ENCODE results near the gene SMARCB1.
"Not testable (repeated sequence)": the region's sequence is repeated elsewhere in the genome, so short reads cannot be mapped to it uniquely, and the experiment has no call there.

The SMARCB1 gene

DNA sequence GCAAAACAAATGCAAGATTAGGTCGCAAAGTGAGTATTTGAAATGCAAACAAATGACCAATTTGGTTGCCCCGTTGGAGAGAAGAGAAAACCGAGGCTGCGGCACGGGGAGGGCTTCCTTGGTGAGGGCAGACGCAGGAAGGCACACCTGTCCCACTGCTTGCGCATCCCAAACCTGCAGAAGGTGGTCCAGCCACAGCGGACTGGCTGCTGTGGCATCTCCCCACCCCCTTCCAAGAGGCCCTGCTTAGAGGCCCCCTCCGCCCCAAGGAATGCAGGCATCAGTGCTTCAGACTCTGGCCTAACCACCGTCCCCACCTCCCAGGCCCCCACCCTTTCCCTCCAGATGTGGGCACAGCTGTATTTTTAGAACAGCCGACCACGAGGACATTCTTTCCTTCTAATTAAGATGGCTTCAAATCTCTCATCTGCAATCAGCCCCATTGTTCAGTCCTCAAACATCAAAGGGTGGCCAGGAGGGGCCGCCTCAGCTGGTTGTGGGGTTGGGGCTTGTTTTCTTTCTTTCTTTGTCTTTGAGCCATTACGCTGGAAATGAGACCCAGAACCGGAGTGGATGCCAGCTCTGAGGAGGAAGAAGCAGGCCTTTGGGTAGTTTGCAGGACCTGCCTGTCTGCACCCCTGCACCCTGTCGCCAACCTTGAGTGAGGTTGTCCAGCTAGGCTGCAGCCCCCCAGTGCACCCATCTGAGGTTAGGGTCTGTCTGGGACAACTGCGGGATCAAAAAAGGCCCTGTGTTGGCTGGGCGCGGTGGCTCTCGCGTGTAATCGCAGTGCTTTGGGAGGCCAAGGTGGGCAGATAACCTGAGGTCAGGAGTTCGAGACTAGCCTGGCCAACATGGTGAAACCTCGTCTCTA, 61.5 kb downstream of the SMARCB1 start:
- DNase-seq = no peak

DNA sequence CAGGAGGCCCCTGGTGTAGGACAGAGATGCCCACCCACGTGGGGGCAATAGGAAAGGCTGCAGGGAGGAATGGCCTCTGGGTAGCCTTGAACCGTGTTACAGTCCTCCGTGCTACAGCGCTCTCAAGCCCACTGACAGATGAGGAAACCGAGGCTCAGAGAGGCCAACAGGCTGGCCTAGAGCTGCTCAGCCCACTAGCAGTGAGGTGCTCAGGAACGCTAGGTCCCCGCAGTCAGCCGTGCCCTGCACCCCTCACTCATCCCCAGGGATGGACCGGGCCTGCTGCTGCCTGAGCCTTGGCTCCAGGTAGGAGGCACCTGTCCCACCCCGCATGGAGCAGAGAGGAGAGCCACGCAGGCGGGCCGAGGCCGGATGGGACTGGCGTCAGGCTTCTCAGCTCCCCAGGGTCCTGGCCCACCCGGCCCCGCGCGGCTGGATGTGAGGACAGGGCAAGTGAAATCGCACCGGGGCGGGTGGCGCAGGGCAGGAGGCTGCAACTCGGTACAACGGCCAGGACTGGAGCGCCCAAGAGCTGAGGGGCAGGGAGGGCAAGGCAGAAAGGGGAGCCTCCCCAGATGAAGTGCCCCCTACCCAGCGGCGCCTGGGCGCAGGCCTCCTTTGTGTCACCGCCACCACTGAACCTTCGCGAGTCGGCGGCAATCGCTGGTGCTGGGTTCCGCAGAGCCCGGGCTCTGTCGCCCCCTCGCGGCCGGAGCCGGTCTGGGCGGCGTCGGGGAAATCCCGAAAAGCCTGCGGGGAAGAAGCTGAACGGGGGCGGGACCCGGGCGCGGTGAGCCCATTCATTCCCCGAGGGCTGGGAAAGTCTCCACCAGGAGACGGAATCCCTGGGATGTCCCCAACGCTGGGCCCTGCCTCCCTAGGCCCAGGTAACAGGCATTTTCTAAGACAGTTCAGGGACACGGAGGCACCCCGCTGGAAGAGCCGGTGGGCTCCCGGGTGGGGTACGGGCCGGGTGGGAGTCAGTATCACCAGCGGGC, 62.5 kb downstream of the SMARCB1 start:
- DNase-seq = peak; percentile 74

DNA sequence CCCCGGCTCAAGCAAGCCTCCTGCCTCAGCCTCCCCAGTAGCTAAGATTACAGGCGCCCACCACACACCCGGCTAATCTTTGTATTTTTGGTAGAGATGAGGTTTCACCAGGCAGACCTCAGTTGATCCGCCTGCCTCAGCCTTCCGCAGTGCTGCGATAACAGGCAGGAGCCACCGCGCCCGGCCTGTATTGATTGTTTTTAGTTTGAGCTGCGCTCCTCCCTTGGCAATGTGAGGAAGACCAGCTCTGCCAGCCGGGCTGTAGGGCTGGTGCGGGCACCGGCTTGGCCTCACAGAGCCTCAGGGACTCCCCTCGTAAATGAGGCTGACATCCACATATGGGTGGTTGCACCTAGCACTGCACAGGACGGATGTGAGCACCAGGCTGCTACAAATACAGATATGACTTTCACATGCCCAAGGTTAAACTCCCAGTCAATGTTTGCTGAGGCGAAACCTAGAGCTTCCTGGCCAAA, 63.4 kb downstream of the SMARCB1 start:
- no peak for DNase-seq

DNA sequence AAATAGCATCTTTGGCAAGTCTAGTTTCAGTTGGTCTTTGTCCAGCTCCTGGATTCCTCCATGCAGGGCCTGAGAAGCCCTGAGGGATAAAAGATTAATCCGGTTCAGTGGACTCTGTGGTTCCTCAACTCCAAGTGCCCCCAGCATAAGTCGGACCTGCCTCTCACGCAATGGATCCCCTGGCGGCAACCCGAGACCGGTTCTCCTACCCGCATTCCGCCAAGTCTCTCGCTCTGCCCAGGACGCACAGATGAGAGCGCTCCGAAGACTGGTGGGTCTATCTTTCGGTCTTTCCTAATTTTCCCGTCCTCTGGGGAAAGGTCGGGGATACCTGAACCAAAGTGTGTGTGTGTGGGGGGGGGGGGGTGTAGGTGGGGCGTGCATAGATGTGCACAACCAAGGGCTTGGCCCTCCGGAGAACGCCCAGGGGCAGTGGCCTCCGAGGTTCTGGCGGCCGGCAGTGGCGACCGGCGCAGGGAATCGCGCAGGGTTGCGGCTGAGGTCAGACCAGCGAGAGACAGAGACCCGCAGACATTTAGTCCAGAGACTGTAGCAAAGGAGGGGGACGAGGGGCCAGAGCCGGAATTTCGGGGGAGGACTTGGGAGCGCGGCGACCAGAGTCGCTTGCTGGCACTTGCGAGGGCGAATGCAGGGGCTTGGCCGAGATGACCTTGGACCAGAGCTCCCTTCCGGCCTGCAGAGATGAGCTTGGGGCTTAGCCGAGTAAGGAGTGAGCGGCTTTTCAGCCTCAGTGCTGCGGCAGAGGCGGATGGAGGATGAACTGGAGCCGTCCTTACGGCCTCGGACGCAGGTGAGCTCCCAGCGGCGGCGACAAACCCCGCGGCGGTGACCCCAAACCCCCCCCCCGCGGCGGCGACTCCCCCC, 70.2 kb downstream of the SMARCB1 start:
- DNase-seq = no peak

DNA sequence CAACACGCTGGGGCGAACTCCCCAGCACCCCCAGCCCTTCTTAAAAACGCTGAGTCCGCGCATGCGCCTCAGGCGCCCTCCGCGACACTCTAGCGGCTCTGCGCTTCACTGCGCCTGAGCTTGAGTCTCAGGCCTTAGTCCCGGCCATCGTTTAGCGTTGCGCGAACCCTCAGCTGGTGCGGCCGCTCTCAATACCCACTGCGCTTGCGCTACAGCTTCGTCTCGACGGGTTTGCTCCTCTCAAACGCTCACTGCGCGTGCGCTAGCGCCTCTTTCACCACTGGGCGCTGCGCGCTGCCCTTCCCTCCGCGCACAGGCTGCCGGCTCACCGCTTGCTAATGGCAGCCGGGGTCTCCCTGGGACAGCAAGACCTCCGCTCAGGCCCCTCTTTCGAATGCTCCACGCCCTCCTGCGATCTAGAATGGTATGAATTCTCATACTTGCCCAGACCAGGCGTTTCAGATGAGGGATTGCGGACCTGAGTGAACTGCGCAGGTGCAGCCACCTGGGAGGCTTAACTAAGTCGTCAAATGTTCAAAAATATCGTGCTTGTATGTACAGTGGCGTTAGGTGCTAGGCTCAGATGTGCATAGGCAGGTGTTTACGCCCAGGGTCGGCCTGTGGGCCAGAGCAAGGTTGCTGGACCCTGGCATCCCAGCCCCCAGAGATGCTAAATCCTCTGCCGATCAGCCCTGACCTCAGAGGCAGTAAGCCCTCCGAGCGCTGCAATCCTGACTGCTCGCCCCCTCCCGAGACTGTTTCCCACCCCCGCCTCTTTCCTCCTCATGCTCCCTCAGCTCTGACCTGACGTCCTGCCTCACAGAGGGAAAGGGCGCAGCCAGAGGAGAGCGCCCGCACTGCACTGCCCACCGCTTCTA, 71.1 kb downstream of the SMARCB1 start, which contains the start of gene SLC2A11:
Gene SLC2A11, plus strand, starts transcription at position 270 of the 878 bp plus-strand sequence. Its CDS starts 125 bp downstream, at position 395.
- peak; percentile 88 for DNase-seq

DNA sequence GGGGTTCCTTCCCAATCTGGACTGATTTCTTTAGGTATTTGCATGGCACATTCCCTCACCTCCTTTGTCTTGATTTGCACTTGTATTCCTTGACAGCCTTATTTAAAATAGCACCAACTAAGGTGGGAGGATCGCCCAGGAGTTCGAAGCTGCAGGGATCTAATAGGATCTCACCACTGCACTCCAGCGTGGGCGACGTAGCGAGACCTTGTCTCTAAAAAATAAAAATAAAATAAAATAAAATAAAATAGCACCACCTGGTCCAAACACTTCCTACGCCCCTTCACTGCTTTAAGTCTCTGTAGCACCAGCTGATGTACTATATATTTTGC, 71.7 kb downstream of the SMARCB1 start:
- no peak for DNase-seq

DNA sequence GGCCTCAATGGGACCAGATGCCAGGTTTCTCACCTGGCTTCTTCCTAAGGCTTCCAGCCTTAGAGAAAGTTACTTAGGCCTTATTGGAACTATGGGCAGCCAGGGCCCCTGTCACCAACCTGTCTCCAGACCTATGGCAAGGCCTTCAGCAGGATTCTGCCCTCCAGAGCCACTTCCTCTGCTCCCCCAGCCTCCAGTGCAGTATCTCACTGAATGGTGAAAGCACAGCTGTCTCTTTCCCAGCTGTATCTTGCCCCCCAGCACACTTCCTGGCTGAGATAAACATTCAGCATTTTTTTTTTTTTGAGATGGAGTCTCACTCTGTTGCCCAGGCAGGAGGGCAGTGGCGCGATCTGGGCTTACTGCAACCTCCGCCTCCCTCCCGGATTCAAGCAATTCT, 72.4 kb downstream of the SMARCB1 start:
- no peak for DNase-seq

DNA sequence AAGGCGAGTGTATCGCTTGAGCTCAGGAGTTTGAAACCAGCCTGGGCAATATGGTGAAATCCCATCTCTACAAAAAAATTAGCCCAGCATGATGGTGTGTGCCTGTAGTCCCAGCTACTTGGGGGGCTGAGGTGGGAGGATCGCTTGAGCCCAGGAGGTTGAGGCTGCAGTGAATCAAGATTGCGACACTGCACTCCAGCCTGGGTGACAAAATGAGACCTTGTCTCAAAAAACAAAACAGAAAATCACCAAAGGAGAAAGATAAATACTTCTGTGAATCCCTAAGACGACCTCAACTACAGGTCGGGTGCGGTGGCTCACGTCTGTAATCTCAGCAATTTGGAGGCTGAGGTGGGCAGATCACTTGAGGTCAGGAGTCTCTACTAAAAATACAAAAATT, 73.4 kb downstream of the SMARCB1 start:
- not testable (repeated sequence) for DNase-seq

DNA sequence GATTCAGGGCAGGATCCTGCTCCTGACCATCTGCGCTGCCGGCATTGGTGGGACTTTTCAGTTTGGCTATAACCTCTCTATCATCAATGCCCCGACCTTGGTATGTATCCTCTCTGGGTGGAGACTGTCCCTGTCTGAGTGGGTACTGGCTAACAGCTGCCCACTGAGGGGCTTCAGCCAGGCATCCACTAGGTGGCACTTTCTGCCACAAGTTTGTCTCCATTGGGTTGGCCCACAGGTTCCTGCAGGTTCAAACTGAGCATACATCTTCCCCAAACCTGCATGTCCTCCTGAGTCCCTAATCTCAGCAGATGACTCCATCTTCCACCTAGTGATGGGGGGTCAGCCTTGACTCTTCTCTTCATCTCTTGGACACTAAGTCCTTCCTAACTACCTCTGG, 75.3 kb downstream of the SMARCB1 start:
- no peak for DNase-seq

DNA sequence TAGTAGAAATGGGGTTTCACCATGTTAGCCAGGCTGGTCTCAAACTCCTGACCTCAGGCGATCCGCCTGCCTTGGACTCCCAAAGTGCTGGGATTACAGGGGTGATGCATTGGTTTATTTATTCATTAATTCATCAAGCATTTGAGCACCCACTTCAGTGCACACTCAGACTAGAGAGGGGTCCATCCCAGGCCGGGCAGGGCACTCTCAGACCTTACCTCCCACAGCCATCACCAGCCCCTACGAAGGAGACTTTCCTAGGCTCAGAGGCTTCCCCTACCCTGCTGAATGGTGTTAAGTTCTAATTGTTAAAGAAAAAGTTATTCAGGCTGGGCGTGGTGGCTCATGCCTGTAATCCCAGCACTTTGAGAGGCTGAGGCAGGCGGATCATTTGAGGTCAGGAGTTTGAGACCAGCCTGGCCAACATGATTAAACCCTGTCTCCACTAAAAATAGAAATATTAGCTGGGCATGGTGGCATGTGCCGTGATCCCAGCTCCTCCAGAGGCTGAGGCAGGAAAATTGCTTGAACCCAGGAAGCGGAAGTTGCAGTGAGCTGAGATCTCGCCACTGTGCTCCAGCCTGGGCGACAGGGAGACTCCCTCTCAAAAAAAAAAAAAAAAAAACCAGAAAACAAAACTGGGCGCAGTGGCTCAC, 77.9 kb downstream of the SMARCB1 start:
- not testable (repeated sequence) for DNase-seq

DNA sequence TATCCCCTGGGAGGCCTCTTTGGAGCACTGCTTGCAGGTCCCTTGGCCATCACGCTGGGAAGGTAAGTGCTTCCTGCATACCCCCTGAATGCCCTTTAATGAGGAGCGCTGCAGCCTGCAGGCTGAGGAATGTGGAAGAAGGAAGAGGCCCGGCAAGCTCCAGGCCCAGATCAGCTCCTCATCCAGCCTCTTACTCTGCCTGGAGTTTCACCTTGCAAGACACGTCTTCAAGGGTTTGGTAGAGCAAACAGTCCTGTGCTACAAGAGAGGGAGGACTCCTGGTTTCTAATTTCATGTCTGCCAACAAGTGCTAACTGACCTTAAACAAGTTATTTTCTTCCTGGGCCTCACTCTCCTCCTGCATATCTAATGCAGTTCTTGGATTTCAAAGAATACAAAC, 81.8 kb downstream of the SMARCB1 start:
- DNase-seq = no peak

DNA sequence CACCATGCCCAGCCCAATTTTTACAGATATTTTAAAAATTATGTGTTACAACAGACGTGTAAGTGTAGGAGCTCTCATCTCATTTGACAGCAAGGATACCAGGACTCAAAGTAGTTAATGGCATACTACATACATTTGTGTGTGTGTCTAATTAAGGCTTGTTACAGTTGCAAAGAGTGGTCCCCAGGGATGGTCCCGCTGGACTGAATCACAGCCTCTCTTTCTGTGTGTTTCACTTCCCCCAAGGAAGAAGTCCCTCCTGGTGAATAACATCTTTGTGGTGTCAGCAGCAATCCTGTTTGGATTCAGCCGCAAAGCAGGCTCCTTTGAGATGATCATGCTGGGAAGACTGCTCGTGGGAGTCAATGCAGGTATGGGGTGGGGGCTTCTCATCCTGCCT, 88.1 kb downstream of the SMARCB1 start:
- no peak for DNase-seq

DNA sequence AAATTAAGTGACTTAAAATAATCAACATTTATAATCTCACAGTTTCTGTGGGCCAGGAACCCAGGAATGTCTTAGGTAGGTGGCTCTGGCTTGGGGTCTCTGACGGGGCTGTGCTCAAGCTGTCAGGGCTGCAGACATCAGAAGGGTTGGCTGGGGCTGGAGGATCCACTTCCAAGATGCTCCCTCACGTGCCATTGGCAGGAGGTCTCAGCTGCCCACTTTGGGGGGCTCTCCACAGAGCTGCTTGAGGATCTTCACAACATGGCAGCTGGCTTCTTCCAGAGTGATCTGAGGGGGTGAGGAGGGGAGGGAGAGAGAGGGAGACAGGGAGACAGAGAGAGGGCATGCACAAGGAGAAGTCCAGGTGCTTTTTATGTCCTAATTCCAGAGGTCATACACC, 89.0 kb downstream of the SMARCB1 start:
- no peak for DNase-seq

DNA sequence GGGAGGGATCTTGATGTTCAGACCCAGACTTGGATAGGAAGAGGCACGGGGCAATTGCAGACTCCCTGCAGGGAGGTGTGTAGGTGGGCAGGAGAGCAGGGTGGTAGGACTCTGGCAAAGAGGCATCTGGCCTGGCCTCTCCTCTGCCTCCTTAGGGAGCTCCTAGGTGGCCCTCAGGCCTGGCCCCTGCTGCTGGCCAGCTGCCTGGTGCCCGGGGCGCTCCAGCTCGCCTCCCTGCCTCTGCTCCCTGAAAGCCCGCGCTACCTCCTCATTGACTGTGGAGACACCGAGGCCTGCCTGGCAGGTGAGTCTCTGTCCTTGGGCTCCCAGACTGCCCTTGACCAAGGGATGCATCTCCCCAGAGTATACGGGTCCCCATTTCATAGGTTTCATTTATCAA, 90.8 kb downstream of the SMARCB1 start:
- DNase-seq = no peak

DNA sequence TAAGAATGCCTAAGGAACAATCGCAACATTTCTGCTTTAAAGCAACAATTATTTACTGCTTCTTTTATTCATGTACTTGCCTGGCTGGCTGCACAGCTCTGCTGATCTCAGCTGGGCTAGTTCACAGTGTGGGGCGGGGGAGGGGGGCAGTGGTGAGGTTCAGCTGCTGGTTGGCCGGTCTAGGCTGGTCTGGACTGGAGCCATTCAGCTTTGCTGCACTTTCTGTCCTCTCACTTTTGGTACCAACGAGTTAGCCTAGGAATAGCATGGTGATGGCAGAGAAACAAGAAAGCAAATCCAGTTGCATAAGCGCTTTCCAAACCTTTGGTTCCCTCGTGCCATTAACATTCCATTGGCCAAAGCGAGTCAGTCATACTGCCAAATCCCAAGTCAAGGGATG, 91.5 kb downstream of the SMARCB1 start:
- no peak for DNase-seq

DNA sequence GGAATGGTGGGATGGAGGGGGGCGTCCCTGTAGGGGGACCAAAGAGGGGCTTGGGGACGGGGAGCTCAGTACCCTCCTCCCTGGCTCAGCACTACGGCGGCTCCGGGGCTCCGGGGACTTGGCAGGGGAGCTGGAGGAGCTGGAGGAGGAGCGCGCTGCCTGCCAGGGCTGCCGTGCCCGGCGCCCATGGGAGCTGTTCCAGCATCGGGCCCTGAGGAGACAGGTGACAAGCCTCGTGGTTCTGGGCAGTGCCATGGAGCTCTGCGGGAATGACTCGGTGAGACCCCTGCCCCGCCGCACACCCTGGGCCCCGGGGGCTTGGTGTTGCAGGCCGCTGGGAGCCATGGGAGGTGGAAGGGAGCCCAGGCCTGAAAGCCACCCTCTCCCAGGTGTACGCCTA, 95.6 kb downstream of the SMARCB1 start:
- no peak for DNase-seq

DNA sequence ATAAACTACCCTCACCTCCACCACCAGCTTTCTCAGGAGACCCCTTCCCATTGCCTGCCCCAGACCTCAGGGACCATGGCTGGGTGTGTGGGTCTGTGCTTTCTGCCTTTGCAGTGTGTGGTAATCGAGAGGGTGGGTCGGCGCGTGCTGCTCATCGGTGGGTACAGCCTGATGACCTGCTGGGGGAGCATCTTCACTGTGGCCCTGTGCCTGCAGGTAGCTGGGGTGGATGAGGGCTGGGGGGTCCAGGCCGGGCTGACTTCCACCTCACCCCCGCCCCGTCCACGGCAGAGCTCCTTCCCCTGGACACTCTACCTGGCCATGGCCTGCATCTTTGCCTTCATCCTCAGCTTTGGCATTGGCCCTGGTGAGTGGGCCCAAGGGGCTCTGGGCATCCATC, 96.9 kb downstream of the SMARCB1 start:
- DNase-seq = no peak

DNA sequence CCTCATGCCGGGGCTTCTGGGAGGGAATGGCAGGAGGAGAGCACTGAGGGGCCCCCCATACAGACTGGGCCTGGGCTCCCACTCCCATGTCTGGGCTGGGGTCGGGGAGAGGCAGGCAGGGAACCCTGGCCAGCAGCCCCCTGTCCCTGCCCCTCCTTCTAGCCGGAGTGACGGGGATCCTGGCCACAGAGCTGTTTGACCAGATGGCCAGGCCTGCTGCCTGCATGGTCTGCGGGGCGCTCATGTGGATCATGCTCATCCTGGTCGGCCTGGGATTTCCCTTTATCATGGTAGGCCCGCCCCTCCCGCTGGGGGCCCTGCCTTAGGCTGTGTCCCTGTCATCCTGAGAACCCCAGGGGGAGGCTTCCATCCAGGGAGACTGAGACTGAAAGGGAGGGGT, 97.4 kb downstream of the SMARCB1 start:
- no peak for DNase-seq
